HG03095 (cell line): ENCODE data around the gene NME1.
"Not testable (repeated sequence)": the region's sequence is repeated elsewhere in the genome, so short reads cannot be mapped to it uniquely, and the experiment has no call there.

Source experiments
- ATAC-seq: cut with Tn5 transposase; IDR thresholded peaks from one replicate; pipeline ENCODE4 v1.9.1; 2021; ENCODE audit warnings: moderate library complexity; ENCODE audit not compliant: unreplicated experiment

NME1 gene

DNA sequence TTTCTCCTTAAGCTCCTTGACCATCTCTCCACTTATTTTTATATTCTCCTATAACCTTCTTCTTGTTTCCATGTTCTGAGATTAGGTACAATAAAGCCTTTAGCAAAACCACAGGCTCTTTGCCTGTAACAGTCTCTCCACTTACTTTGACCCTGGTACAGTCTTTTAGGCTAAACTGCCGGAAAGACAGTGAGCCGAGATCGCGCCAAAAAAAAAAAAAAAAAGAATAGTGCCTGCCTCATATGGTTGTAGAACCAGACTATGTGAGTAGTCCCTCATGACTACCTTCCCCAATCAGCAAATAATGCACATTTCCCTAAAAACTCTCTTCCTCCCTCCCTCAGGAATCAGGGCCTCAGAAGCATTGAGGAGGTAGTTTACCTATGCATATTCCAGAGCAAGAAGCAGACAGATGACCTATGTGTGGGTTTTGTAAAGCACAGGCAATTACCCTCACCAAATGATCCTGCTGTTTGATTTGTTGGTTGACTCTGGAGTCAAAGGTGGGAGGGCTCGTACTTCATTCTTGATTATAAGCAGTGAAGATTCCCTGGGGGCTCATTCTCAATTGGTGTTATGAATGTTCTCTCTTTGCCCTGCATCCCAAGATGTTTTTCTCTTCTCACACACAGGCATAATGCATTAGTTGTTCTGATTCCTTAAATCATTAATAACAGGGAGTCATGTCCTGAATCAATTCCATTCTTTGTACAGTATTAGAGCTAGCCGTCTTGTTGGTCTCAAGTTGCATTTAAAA, 8.9 kb upstream of the NME1 start:
- ATAC-seq = no peak

DNA sequence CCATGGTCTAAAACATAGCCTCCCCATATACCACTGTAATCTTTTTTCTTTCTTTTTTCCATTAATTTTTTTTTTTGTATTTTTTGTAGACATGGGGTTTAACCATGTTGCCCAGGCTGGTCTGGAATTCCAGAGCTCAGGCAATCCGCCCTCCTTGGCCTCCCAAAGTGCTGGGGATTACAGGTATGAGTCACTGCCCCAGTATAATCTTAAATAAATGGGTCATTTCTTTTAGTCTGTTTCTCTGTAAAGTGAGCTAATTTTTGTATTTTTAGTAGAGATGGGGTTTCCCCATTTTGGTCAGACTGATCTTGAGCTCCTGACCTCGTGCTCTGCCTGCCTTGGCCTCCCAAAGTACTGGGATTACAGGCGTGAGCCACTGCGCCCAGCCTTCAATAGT, 5.7 kb upstream of the NME1 start:
- ATAC-seq = no peak

DNA sequence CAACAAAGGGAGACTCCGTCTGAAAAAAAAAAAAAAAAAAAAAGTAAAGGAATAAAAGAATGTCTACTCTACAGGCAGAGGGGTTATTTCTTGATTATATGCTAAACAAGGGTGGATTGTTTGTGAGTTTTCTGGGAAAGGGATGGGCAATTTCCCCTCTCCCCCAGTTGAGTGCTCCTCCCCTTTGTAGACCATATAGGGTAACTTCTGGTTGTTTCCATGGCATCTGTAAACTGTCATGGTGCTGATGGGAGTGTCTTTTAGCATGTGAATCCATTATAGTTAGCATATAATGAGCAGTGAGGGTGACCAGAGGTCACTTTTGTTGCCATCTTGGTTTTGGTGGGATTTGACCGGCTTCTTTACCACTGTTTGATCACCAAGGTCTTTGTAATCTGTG, 4.2 kb upstream of the NME1 start:
- ATAC-seq = no peak

DNA sequence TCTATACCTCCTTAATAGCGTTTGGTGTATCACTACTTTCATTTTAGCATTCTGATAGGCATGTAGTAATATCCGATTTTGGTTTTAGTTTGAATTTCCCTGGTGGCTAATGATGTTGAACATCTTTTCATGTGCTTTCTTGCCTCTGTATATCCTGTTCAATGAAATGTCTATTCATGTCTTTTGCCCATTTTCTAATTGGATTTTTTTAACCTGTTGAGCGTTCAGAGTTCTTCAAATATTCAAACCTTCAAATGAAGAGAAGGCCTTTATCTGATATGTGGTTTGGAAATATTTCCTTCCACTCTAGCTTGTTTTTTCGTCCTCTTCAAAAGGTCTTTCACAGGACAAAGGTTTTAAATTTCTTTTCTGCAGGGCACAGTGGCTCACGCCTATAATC, 2.4 kb upstream of the NME1 start:
- no peak for ATAC-seq

DNA sequence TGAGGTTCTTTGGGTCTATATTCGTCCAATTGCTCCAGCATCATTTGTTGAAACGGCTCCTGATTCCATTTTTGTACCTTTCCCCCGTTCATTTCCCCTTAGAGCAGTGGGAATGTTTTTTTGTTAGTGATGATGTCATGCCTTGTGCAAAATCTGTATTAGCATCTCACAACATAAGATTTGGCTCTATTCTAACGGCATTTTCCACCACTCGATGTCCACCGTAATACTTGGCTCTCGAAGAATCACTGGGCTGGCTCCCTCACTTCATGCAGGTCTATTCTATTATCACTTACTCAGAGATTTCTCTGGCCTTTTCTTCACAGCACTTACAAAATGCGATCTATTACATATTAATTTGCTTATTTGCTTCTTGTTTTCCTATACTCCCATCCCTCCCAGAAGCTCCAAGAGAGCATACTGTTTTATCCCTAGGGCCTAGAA, 571 bp upstream of the NME1 start:
- ATAC-seq = peak; percentile 0

DNA sequence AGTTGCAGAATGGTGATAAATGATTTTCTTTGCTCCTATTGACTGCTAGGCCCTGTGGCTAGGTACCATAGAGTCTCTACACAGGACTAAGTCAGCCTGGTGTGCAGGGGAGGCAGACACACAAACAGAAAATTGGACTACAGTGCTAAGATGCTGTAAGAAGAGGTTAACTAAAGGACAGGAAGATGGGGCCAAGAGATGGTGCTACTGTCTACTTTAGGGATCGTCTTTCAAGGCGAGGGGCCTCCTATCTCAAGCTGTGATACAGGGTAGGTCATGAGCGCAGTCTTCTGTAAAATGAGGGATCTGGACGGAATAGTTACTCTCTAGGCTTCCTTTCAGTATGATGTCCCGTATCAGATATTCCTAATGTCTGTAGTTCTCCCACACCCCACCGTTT, 817 bp downstream of the NME1 start:
- ATAC-seq = no peak

DNA sequence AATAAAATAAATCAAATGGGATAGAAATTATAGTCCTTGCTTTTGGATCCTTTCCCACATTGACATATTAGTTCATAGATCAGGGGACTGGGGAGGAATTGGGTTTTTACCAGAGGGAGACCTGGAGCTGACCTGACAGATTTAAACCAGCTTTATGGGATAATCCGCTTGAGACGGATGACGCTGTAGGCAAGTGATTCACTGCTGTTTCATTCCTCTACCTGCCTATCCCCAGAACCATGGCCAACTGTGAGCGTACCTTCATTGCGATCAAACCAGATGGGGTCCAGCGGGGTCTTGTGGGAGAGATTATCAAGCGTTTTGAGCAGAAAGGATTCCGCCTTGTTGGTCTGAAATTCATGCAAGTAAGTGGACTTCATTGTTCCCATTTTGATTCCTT, 2.1 kb downstream of the NME1 start:
- ATAC-seq = no peak

DNA sequence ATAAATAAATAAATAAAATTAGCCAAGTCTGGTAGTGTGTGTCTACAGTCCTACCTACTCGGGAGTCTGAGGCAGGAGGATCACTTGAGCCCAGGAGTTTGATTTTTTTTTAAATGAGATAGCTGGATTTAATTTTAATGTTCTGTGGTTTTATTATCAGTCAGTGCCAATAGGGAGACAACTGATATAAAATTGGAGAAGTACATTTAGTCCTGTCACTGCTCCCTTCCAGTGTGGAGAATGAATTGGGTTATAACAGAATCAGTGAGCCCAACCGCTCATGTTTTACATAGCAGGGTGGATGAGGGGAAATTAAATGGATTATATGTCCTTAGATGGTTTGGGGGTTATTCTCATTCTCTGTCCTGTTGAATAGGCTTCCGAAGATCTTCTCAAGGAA, 6.2 kb downstream of the NME1 start:
- ATAC-seq = no peak

DNA sequence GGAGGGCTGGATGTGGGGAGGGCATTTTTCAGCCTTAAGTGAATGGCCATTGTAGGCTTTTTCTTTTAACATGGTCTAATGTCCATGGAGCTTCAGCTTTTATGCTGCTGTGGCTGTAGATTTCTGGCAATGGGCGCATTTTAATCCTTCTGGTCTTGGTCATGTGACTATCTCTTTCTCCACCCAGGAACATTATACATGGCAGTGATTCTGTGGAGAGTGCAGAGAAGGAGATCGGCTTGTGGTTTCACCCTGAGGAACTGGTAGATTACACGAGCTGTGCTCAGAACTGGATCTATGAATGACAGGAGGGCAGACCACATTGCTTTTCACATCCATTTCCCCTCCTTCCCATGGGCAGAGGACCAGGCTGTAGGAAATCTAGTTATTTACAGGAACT, 8.2 kb downstream of the NME1 start:
- ATAC-seq = no peak

DNA sequence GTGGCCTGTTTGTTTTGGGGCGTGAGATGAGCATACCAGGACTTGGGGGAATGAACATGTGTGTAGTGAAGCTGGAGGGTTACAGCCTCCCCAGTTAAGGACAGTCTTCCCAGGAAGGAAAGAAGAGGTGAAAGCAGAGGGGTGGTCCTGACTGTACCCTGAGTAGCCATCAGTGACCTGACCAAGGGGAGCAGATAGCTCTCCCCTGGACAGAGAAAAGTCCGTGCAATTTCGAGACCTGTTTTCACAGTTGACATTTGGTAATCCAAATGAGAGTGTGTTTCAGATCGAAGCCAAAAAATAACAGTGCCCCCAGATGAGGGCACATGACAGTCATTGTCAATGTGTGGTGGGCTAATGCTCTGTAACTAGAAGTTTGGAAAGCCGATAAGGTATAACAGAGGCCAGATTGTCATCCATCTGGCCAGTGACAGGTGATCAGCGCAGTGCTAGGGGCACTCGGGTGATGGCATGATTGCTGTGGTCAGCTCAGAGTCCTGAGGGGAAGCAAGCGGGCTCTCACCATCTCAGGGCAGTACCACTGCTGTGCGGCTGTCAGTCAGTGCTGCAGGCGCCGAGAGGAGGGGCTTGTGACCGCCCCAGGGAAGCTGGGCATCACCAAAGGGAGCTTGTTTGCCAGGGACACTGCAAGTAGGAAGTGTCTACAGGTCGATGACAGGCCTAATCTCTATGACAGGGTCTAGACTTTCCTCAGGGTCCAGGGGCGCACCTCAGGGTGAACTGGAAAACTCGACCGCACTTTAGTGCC, 11.7 kb downstream of the NME1 start:
- no peak for ATAC-seq

DNA sequence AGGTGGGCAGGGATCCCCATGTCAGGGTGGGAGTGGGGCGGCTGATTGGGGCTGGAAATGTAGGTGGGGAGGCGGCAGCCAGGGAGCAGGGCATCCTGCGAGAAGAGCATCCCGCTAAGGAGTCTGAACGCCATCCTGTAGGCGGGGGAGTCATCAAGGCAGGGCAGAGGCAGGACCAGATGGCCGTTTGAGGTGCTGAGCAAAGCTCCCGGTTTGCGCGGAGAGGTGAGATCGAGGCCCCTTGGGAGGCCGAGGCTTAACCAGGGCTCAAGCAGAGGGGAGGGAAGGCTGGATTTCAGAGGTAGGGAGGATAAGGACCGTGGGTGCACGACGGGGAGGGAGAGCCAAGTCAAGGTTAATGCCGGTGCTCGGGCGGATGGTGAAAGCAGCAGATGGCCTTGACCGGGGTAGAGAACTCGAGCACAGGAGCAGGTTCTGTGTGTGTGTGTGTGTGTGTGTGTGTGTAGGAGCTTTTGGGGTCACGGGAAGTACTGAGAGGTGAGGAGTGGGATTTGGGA, 12.4 kb downstream of the NME1 start:
- ATAC-seq = peak; percentile 7

DNA sequence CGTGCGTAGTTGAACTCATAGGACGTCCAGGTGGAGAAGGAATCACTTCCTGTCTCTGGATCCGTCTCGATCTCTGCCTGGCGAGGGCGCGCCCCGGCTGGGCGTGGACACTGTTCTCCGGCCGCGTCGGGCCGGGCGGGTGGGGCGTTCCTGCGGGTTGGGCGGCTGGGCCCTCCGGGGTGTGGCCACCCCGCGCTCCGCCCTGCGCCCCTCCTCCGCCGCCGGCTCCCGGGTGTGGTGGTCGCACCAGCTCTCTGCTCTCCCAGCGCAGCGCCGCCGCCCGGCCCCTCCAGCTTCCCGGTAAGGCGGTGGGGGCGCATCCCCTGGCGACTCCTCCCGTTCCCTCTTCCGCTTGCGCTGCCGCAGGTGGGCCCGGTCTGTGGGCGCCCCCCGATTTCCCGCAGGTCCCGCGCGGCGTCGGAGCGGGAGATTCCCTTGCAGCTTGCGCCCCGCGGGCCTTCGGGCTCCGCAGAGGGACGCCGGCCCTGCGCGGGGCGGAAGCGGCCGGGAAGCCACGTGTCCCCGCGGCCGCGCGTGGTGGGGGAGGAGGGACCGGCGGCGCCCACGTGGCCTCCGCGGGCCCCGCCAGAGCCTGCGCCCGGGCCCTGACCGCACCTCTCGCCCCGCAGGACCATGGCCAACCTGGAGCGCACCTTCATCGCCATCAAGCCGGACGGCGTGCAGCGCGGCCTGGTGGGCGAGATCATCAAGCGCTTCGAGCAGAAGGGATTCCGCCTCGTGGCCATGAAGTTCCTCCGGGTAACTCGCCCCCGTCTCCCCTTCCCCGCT, 13.0 kb downstream of the NME1 start, which contains the start of gene NME2:
TSS of gene NME2 (plus strand) at position 214 of the 789 bp plus-strand sequence. CDS start at position 634, 420 bp downstream.
- ATAC-seq = peak; percentile 77

DNA sequence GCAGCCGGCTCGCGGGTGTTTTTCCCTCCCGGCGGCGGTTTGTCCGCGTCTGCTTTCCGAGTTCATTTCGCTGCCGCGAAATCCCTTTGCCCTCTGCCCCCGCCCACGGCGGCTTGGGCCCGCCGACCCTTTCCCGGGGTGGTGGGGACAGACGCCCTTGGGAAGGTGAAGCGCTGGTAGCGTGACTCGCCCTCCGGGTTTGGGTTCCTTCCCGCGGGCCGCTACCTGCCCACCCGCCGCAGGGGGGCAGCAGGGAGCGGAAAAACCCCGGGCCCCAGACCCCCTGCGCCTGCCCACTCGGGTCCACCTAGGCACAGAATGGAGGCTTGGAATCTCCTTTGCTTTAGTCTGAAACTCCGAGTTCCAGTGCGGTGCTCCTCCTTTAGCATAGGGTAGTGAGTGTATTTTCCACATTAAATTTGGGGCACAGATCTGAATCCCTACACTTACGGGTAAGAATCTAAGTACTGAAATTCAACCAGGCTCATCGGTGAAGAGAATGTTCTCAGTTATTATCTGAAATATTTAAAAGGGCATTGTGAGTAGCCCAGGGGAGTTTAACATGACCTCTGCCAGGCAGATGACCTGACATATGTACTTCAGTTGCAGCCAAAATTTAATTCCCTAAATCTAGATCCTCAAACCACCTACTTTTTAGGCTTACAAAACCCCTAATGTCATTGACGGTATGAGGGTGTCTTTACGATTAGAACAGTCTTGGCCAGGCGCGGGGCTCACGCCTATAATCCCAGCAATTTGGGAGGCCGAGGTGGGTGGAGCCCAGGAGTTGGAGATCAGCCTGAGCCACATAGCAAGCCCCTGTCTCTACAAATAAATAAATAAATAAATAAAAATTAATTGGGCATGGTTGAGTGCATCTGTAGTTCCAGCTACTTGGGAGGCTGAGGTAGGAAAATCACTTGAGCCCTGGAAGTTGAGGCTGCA, 13.9 kb downstream of the NME1 start:
- peak; percentile 48 for ATAC-seq

DNA sequence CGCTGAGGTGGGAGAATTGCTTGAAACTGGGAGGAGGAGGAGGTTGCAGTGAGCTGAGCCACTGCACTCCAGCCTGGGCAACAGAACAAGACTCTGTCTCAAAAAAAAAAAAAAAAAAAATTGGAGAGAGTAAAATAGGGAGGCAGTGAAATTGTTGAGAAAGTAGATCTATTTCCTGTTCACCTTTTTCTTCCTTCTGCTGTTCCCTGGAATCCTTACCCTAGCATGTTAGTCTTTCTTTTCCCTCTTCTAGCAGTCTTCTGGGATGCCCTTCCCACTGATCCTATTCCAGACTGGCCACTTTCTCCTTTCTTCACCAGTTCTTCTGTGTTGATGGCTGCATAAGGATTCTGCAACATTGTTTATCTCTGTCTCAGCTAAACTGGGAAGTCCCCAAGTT, 16.0 kb downstream of the NME1 start:
- no peak for ATAC-seq

DNA sequence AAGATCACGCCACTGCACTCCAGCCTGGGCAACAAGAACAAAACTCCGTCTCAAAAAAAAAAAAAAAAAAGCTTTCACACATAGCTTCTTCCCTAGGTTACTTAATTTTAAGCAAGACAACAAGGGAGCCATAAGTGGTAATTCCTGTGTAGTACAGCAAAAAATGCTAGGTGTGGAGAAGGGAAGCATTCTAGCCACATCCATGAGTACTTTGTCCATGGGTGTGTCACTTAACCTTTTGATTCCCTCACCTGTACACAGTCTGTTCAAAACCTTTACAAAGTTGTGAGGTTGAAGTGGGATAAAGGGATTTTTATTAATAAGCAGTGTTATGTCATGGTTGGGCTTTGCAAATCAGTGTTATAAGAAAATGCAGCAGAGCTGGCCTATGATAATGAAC, 17.4 kb downstream of the NME1 start:
- ATAC-seq = no peak

DNA sequence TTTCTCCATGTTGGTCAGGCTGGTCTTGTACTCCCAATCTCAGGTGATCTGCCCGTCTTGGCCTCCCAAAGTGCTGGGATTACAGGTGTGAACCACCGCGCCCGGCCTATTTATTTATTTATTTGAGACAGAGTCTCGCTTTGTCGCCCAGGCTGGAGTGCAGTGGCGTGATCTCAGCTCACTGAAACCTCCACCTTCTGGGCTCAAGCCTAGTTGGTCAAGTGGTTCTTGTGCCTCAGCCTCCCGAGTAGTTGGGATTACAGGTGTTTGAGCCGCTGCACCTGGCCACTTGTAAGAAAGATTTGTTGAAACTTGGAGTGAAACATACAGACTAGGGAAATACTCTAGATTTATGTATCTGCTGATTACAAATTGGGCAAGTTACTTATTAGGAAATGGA, 18.7 kb downstream of the NME1 start:
- ATAC-seq = not testable (repeated sequence)

DNA sequence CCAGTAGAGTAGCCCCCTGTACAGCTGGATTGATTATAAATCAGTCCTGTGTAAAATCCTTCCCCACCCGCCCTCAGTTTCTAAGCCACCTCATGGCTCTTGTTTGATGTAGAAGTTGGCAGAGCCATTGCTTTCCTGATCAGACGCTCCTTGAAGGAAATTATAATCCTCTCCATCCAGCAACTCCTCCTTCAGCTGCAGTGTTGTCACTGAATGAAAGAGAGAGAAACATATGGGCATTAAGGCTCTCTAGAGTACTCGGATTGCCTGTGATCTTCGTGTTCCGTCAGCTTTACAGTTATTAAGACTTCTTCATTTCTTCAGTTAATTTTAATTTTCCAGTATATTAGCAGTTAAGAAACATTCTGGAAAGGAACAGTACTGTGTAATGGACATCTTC, 27.1 kb downstream of the NME1 start:
- no peak for ATAC-seq

DNA sequence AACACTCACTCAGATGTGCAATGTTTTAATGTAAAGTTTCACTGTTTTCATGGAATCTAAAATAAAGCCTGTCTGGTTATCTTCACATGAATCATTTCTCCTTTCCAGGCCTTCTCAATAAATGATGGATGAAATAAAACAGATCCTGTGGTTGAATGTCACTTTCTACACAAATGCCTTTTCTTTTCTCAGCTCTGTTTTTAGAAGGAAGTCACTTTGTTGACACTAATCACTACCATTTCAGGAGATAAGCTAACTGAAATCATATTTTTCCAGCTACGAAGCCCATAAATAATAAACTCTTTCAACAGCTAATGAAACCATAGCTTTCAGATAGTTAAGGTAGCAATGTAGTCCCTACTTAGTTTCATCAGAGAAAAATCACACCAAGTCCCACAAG, 30.8 kb downstream of the NME1 start:
- no peak for ATAC-seq

DNA sequence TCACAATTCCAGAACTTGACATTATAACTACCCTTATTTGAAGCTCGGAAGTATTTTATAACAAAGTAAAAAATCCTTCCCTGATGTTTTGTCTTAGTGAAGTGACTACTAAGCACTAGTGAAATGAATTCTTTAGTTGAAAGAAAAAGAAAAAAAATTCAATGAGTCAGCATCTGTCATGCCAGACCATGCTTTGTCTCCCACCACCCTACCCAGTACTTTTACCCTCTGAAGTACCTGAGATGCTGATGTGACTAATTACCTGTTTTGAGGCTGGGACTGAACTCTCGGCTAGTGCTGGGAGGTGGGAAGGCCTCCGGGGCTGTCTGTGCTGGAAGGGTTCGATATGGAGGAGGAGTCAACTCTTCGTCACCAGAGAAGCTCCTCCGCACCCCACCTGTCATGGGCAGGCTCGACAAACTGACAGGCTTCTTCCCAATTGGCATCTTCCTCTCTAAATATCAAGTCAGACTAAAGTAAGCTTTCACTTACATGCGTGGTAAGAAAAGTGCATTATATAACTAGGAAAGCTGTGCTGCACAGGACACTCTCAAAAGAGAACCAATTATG, 32.5 kb downstream of the NME1 start:
- no peak for ATAC-seq

DNA sequence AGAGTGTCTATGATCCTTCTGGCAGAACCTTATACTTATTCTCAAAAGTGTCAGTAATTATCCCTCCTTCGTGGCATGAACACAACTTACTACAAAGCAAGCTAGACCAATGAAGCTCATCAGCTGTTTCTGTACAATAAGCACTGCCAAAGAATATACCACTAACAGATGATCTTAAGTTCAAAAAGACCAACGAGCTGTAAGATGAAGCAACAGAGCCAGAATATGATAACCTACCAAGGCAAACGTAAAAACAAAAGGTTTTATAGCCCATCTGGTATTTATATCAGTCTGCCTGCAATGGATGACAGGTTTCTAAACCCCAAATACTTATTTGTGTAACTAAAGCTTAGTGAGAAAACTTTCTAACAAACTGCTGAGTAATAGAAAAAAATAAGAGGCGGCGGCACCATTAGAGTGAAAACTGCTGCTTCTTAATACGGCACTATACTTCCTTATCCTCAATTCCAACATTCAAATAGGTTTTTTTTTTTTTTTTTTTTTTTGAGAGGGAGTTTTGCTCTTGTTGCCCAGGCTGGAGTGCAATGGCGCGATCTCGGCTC, 35.0 kb downstream of the NME1 start:
- no peak for ATAC-seq
